Skin epidermis (tissue), 12 donors: ENCODE data around the gene AQP12A.

Source experiments
- H3K27ac ChIP-seq, 21 experiments: fragments of 200-600 bp; sonication (generic) in 11 of 21; one replicate each; pipeline ENCODE4 v1.5.0; 2020; ENCODE audit warnings: mild to moderate bottlenecking in 3 of 21, inconsistent platforms in 2 of 21, moderate library complexity in 2 of 21
- H3K4me3 ChIP-seq, 7 experiments: fragments of 200-600 bp; sonication (generic) in 2 of 7; one replicate each; pipeline ENCODE4 v1.5.0; 2020; ENCODE audit warnings: inconsistent platforms in 2 of 7, mild to moderate bottlenecking in 2 of 7, moderate library complexity in 1 of 7

AQP12A gene

GRCh38 chr2:240719676-240720545 is 28.2 kb downstream of the AQP12A start:
- no peak overlapping the region for H3K27ac ChIP-seq
- H3K4me3 ChIP-seq: no peak overlapping the region

GRCh38 chr2:240720686-240721595 is 29.3 kb downstream of the AQP12A start:
- H3K4me3 ChIP-seq: no peak overlapping the region
- H3K27ac ChIP-seq: no peak overlapping the region

- no peak overlapping the region for H3K27ac ChIP-seq
- H3K4me3 ChIP-seq: no peak overlapping the region
These were observed 30.0 kb downstream of the AQP12A start for GRCh38 chr2:240721596-240722180.

GRCh38 chr2:240722376-240722775 is 30.7 kb downstream of the AQP12A start:
- Histone ChIP-seq H3K27ac (no peak overlapping the region), H3K4me3 (no peak overlapping the region)

GRCh38 chr2:240722796-240723735 is 31.4 kb downstream of the AQP12A start:
- H3K27ac ChIP-seq: no peak overlapping the region
- no peak overlapping the region for H3K4me3 ChIP-seq

GRCh38 chr2:240723851-240724250 is 32.2 kb downstream of the AQP12A start:
- Histone ChIP-seq H3K27ac (no peak overlapping the region), H3K4me3 (no peak overlapping the region)

GRCh38 chr2:240724431-240724830 is 32.8 kb downstream of the AQP12A start:
- Histone ChIP-seq H3K27ac (no peak overlapping the region), H3K4me3 (no peak overlapping the region)

- Histone ChIP-seq H3K27ac (no peak overlapping the region), H3K4me3 (no peak overlapping the region)
These were observed 33.6 kb downstream of the AQP12A start for GRCh38 chr2:240725266-240725665.

- H3K4me3 ChIP-seq: no peak overlapping the region
- no peak overlapping the region for H3K27ac ChIP-seq
These were observed 34.0 kb downstream of the AQP12A start for GRCh38 chr2:240725671-240726070.

- no peak overlapping the region for H3K27ac ChIP-seq
- no peak overlapping the region for H3K4me3 ChIP-seq
These were observed 35.2 kb downstream of the AQP12A start for GRCh38 chr2:240726876-240727275.

GRCh38 chr2:240727439-240727838 is 35.8 kb downstream of the AQP12A start:
- H3K4me3 ChIP-seq: no peak overlapping the region
- H3K27ac ChIP-seq: no peak overlapping the region

GRCh38 chr2:240727913-240728312 is 36.2 kb downstream of the AQP12A start:
- H3K4me3 ChIP-seq: no peak overlapping the region
- H3K27ac ChIP-seq: no peak overlapping the region

- Histone ChIP-seq H3K4me3 (no peak overlapping the region), H3K27ac (no peak overlapping the region)
These were observed 36.7 kb downstream of the AQP12A start for GRCh38 chr2:240728361-240728760.

- no peak overlapping the region for H3K4me3 ChIP-seq
- H3K27ac ChIP-seq: no peak overlapping the region
These were observed 37.2 kb downstream of the AQP12A start for GRCh38 chr2:240728827-240729226.

GRCh38 chr2:240730501-240731177 is 39.0 kb downstream of the AQP12A start:
- Histone ChIP-seq H3K27ac (no peak overlapping the region), H3K4me3 (no peak overlapping the region)

- Histone ChIP-seq H3K4me3 (no peak overlapping the region), H3K27ac (no peak overlapping the region)
These were observed 39.5 kb downstream of the AQP12A start for GRCh38 chr2:240731178-240731545.

GRCh38 chr2:240732184-240732583 is 40.5 kb downstream of the AQP12A start:
- Histone ChIP-seq H3K27ac (no peak overlapping the region), H3K4me3 (no peak overlapping the region)

- Histone ChIP-seq H3K27ac (no peak overlapping the region), H3K4me3 (no peak overlapping the region)
These were observed 41.4 kb downstream of the AQP12A start for GRCh38 chr2:240732911-240733622.
